Stomach smooth muscle (tissue), 2 donors: Measurements from ENCODE around the gene ALS2.
"Not testable (repeated sequence)": the region's sequence is repeated elsewhere in the genome, so short reads cannot be mapped to it uniquely, and the experiment has no call there.

Source experiments
- H3K27ac ChIP-seq: one replicate; pipeline ENCODE4 v1.7.0; 2013; ENCODE audit warnings: mild to moderate bottlenecking, low read length, inconsistent platforms
- H3K27me3 ChIP-seq, 2 donors: one replicate each; pipeline ENCODE4 v1.7.0; 2013; ENCODE audit warnings: low read length in 2 of 2; ENCODE audit not compliant: insufficient read depth in 2 of 2, control insufficient read depth in 1 of 2
- H3K36me3 ChIP-seq, 2 donors: one replicate each; pipeline ENCODE4 v1.7.0; 2013; ENCODE audit warnings: low read length in 2 of 2; ENCODE audit not compliant: control insufficient read depth in 2 of 2, insufficient read depth in 2 of 2
- H3K4me1 ChIP-seq: one replicate; pipeline ENCODE4 v1.7.0; 2013; ENCODE audit warnings: low read length; ENCODE audit not compliant: control insufficient read depth, insufficient read depth
- H3K4me3 ChIP-seq, 2 donors: one replicate each; pipeline ENCODE4 v1.7.0; 2013; ENCODE audit warnings: low read length in 2 of 2
- H3K9ac ChIP-seq, 2 donors: one replicate each; pipeline ENCODE4 v1.7.0; 2013; ENCODE audit warnings: low read length in 2 of 2, mild to moderate bottlenecking in 1 of 2
- H3K9me3 ChIP-seq, 2 donors: one replicate each; pipeline ENCODE4 v1.7.0; 2013; ENCODE audit warnings: low read length in 2 of 2; ENCODE audit not compliant: control insufficient read depth in 2 of 2
- donor health status: healthy.
- donor health status: Pancreatic carcinoma.

Gene ALS2

GRCh38 chr2:201675454-201675853 is 105.3 kb downstream of the ALS2 start:
- Histone ChIP-seq H3K27me3 (no peaks in the 10 kb centered on the region), H3K4me1 (no peaks in the 10 kb centered on the region), H3K4me3 (no peak overlapping the region), H3K9ac (no peak overlapping the region), H3K9me3 (no peaks in the 10 kb centered on the region), H3K27ac (no peak overlapping the region), H3K36me3 (no peaks in the 10 kb centered on the region)

- H3K9ac ChIP-seq, result no peak overlapping the region
- no peak overlapping the region for H3K4me3 ChIP-seq
- no peaks in the 10 kb centered on the region for H3K4me1 ChIP-seq
- no peak overlapping the region for H3K27ac ChIP-seq
- no peaks in the 10 kb centered on the region for H3K36me3 ChIP-seq
- H3K9me3 ChIP-seq, result no peaks in the 10 kb centered on the region
- H3K27me3 ChIP-seq, result no peaks in the 10 kb centered on the region
These were observed 105.9 kb downstream of the ALS2 start for GRCh38 chr2:201674794-201675193.

- Histone ChIP-seq H3K9me3 (no peaks in the 10 kb centered on the region), H3K4me3 (no peak overlapping the region), H3K4me1 (no peaks in the 10 kb centered on the region), H3K27me3 (no peaks in the 10 kb centered on the region), H3K27ac (no peak overlapping the region), H3K9ac (no peak overlapping the region), H3K36me3 (no peaks in the 10 kb centered on the region)
These were observed 106.4 kb downstream of the ALS2 start for GRCh38 chr2:201674298-201674697.

GRCh38 chr2:201673546-201673945 is 107.2 kb downstream of the ALS2 start:
- H3K9me3 ChIP-seq, result peaks cover 0 to under 1% of the 10 kb centered on the region in 2 donors
- H3K36me3 ChIP-seq, result no peaks in the 10 kb centered on the region
- no peaks in the 10 kb centered on the region for H3K27me3 ChIP-seq
- H3K9ac ChIP-seq, result no peak overlapping the region
- H3K4me1 ChIP-seq, result no peaks in the 10 kb centered on the region
- no peak overlapping the region for H3K4me3 ChIP-seq
- H3K27ac ChIP-seq, result no peak overlapping the region

GRCh38 chr2:201671205-201671604 is 109.5 kb downstream of the ALS2 start:
- not testable (repeated sequence) for H3K4me3 ChIP-seq, H3K27ac ChIP-seq, H3K36me3 ChIP-seq, H3K27me3 ChIP-seq, H3K9me3 ChIP-seq, H3K4me1 ChIP-seq, H3K9ac ChIP-seq

- no peak overlapping the region for H3K27ac ChIP-seq
- H3K9me3 ChIP-seq, result peaks cover 0 to 5% of the 10 kb centered on the region in 2 donors
- H3K4me3 ChIP-seq, result no peak overlapping the region
- no peak overlapping the region for H3K9ac ChIP-seq
- H3K27me3 ChIP-seq, result no peaks in the 10 kb centered on the region
- no peaks in the 10 kb centered on the region for H3K36me3 ChIP-seq
- no peaks in the 10 kb centered on the region for H3K4me1 ChIP-seq
These were observed 110.9 kb downstream of the ALS2 start for GRCh38 chr2:201669865-201670264.

GRCh38 chr2:201668402-201668910 is 112.3 kb downstream of the ALS2 start:
- Histone ChIP-seq H3K27me3 (no peaks in the 10 kb centered on the region), H3K9me3 (peaks cover 0 to 5% of the 10 kb centered on the region in 2 donors), H3K27ac (no peak overlapping the region), H3K9ac (no peak overlapping the region), H3K36me3 (no peaks in the 10 kb centered on the region), H3K4me3 (no peak overlapping the region), H3K4me1 (no peaks in the 10 kb centered on the region)

- no peak overlapping the region for H3K4me3 ChIP-seq
- H3K27ac ChIP-seq, result no peak overlapping the region
- H3K36me3 ChIP-seq, result no peaks in the 10 kb centered on the region
- no peak overlapping the region for H3K9ac ChIP-seq
- H3K27me3 ChIP-seq, result no peaks in the 10 kb centered on the region
- no peaks in the 10 kb centered on the region for H3K4me1 ChIP-seq
- H3K9me3 ChIP-seq, result peaks cover 0 to 5% of the 10 kb centered on the region in 2 donors
These were observed 116.4 kb downstream of the ALS2 start for GRCh38 chr2:201664334-201664733.

GRCh38 chr2:201661366-201661765 is 119.4 kb downstream of the ALS2 start:
- Histone ChIP-seq H3K4me3 (no peak overlapping the region), H3K27me3 (no peaks in the 10 kb centered on the region), H3K9me3 (no peaks in the 10 kb centered on the region), H3K9ac (no peak overlapping the region), H3K27ac (no peak overlapping the region), H3K4me1 (no peaks in the 10 kb centered on the region), H3K36me3 (no peaks in the 10 kb centered on the region)

- H3K27me3 ChIP-seq, result no peaks in the 10 kb centered on the region
These were observed 120.3 kb downstream of the ALS2 start for GRCh38 chr2:201660293-201660895.

GRCh38 chr2:201656740-201657139 is 124.0 kb downstream of the ALS2 start:
- Histone ChIP-seq H3K27me3 (no peaks in the 10 kb centered on the region), H3K27ac (no peak overlapping the region), H3K9ac (no peak overlapping the region), H3K36me3 (no peaks in the 10 kb centered on the region), H3K9me3 (no peaks in the 10 kb centered on the region), H3K4me1 (no peaks in the 10 kb centered on the region), H3K4me3 (no peak overlapping the region)

More at GRCh38 chr2:201660293-201660895, 120.3 kb downstream of the ALS2 start:
- Histone ChIP-seq H3K9me3 (no peaks in the 10 kb centered on the region), H3K4me3 (no peak overlapping the region), H3K36me3 (no peaks in the 10 kb centered on the region), H3K4me1 (no peaks in the 10 kb centered on the region), H3K9ac (no peak overlapping the region), H3K27ac (no peak overlapping the region)
